K562 (cell line): Measurements from ENCODE around the gene GPRIN3. TPM values are rescaled to one million over a fixed set of nuclear protein-coding genes. Genes with fewer than 3 reads are reported as not detected.
A peak's percentile ranks its signal among the peaks of the same experiment; 100 is the strongest.

Source experiments
- ATAC-seq: fragments of 200-7000 bp; cut with Tn5 transposase; 3 replicates; pipeline ENCODE4 v1.9.1; 2020; ENCODE audit warnings: moderate library complexity
- BruUV-seq: library from RNA; stranded (reverse); fragments of 400-500 nt; replicated peaks from 2 replicates; lab custom pipeline; 2021; lab: Mats Ljungman, UMichigan
- CTCF ChIA-PET: fragments of 300-600 bp; formaldehyde crosslinking; extraction: SDS; loops from one replicate; lab custom pipeline; 2021; ENCODE audit warnings: low intra/inter-chr PET ratio; lab: Yijun Ruan, JAX
- POLR2A ChIA-PET: fragments of 300-600, 350-650 bp; sonication (Branson Sonifier 250); formaldehyde crosslinking; extraction: SDS; loops from one replicate; lab custom pipeline; 2021; ENCODE audit warnings: antibody characterized with exemption, inconsistent platforms; lab: Yijun Ruan, JAX
- DNase-seq, 4 experiments: peaks; one replicate each; pipeline versions ENCODE4 v3.0.0 to v3.0.0-alpha.2; 2011 to 2018; ENCODE audit warnings: low spot score in 3 of 4, mixed read lengths in 3 of 4; ENCODE audit errors: extremely low read depth in 1 of 4
- FAIRE-seq: peaks from 2 replicates; lab custom pipeline; 2011; peaks lifted over from hg19 to GRCh38; lab: Jason Lieb, UNC
- H2AFZ ChIP-seq: 2 replicates; pipeline ENCODE4 v1.6.0; 2011; ENCODE audit warnings: low read depth, low read length, control low read depth, inconsistent platforms
- H3K27ac ChIP-seq: fragments of 200-600 bp; 3 replicates; pipeline ENCODE4 v1.8.0; 2011; ENCODE audit warnings: low read depth, mild to moderate bottlenecking, control low read depth, inconsistent platforms, low read length, moderate library complexity, mixed read lengths; ENCODE audit errors: extremely low read depth
- H3K27me3 ChIP-seq, 2 experiments: fragments of 300-600 bp in 1 of 2; 2 replicates in 1 of 2; 3 replicates in 1 of 2; pipeline versions ENCODE4 v1.6.0 to v1.8.0; 2011; ENCODE audit warnings: inconsistent platforms in 2 of 2, low read length in 2 of 2, mild to moderate bottlenecking in 1 of 2, mixed read lengths in 1 of 2, moderate library complexity in 1 of 2; ENCODE audit not compliant: control insufficient read depth in 2 of 2, insufficient read depth in 2 of 2
- H3K36me3 ChIP-seq: fragments of 300-600 bp; 3 replicates; pipeline ENCODE4 v1.8.0; 2011; ENCODE audit warnings: mild to moderate bottlenecking, low read length, inconsistent platforms; ENCODE audit not compliant: control insufficient read depth, insufficient read depth
- H3K4me1 ChIP-seq, 2 experiments: fragments of 200-600 bp in 1 of 2; replicated peaks in 1 of 2; 2 replicates in 1 of 2; 3 replicates in 1 of 2; pipeline versions ENCODE4 v1.5.1 to v1.8.0; 2011; ENCODE audit warnings: inconsistent platforms in 2 of 2, low read length in 2 of 2, mild to moderate bottlenecking in 1 of 2, mixed read lengths in 1 of 2, moderate library complexity in 1 of 2; ENCODE audit not compliant: control insufficient read depth in 2 of 2, insufficient read depth in 2 of 2
- H3K4me2 ChIP-seq: 2 replicates; pipeline ENCODE4 v1.6.1; 2011; ENCODE audit warnings: low read length, control low read depth, inconsistent platforms, mixed read lengths; ENCODE audit not compliant: insufficient read depth
- H3K4me3 ChIP-seq: fragments of 200-600 bp; sonication (generic), shearing (Covaris generic); 2 replicates; pipeline ENCODE4 v1.5.1; 2016; ENCODE audit warnings: control low read depth, inconsistent platforms
- H3K79me2 ChIP-seq: fragments of 200-600 bp; 3 replicates; pipeline ENCODE4 v1.8.0; 2011; ENCODE audit warnings: low read length, inconsistent platforms; ENCODE audit not compliant: control insufficient read depth, insufficient read depth
- H3K9ac ChIP-seq, 2 experiments: 2 replicates each; pipeline versions ENCODE4 v1.6.0 to v1.6.1; 2011; ENCODE audit warnings: low read depth in 2 of 2, low read length in 2 of 2, control low read depth in 1 of 2, inconsistent platforms in 1 of 2, mild to moderate bottlenecking in 1 of 2, mixed read lengths in 1 of 2; ENCODE audit not compliant: insufficient read depth in 1 of 2
- H3K9me1 ChIP-seq: one replicate; pipeline ENCODE4 v1.6.0; 2011; ENCODE audit warnings: inconsistent platforms, mild to moderate bottlenecking, low read length, moderate library complexity; ENCODE audit not compliant: control insufficient read depth, insufficient read depth
- H3K9me3 ChIP-seq: replicated peaks from 2 replicates; pipeline ENCODE4 v1.5.1; 2011; ENCODE audit warnings: low read depth, low read length, inconsistent platforms; ENCODE audit not compliant: control insufficient read depth, insufficient read depth
- H4K20me1 ChIP-seq: replicated peaks from 2 replicates; pipeline ENCODE4 v1.6.1; 2011; ENCODE audit warnings: low read length, inconsistent platforms, mixed read lengths; ENCODE audit not compliant: control insufficient read depth, insufficient read depth
- BMI1 ChIP-seq: fragments of 150-350 bp; IDR thresholded peaks from 2 replicates; pipeline ENCODE4 v1.6.1; 2014; ENCODE audit warnings: low read length
- CBX5 ChIP-seq: IDR thresholded peaks from 2 replicates; pipeline ENCODE4 v1.6.1; 2014; ENCODE audit warnings: low read depth, borderline replicate concordance
- ID3 ChIP-seq, 2 experiments: fragments of 250-450 bp in 1 of 2; fragments of 450-650 bp in 1 of 2; sonication (Bioruptor Pico) in 1 of 2; IDR thresholded peaks; 2 replicates each; pipeline versions ENCODE4 v1.6.1 to v1.8.0; 2016 to 2021; ENCODE audit warnings: mild to moderate bottlenecking in 2 of 2, moderate library complexity in 2 of 2, missing compliant biosample characterization in 1 of 2, missing genetic modification characterization in 1 of 2
- KLF13 ChIP-seq: fragments of 450-650 bp; IDR thresholded peaks from 2 replicates; pipeline ENCODE4 v1.6.1; 2016; ENCODE audit warnings: missing genetic modification characterization, low read depth, mild to moderate bottlenecking, missing compliant biosample characterization, moderate library complexity, borderline replicate concordance
- NEUROD1 ChIP-seq: fragments of 150-350 bp; IDR thresholded peaks from 2 replicates; pipeline ENCODE4 v1.6.1; 2014; ENCODE audit warnings: borderline replicate concordance, low read length, low read depth; ENCODE audit not compliant: partially characterized antibody
- POLR3A ChIP-seq: IDR thresholded peaks from 2 replicates; pipeline ENCODE4 v1.6.1; 2011; ENCODE audit warnings: borderline replicate concordance, mild to moderate bottlenecking, moderate library complexity; ENCODE audit not compliant: insufficient read length, insufficient read depth; ENCODE audit errors: extremely low read depth
- POLR3G ChIP-seq: IDR thresholded peaks from 2 replicates; pipeline ENCODE4 v1.6.1; 2011; ENCODE audit not compliant: insufficient read length, insufficient replicate concordance; ENCODE audit errors: extremely low read depth
- RAD21 ChIP-seq, 2 experiments: fragments of 250-450 bp in 1 of 2; fragments of 450-650 bp in 1 of 2; sonication (Bioruptor Pico) in 1 of 2; formaldehyde crosslinking in 1 of 2; IDR thresholded peaks in 1 of 2; conservative IDR thresholded peaks in 1 of 2; 2 replicates each; pipeline versions ENCODE4 v1.4.0 to v1.8.0; 2020 to 2022; ENCODE audit warnings: mild to moderate bottlenecking in 2 of 2, moderate library complexity in 1 of 2
- SMARCC2 ChIP-seq: fragments of 450-650 bp; IDR thresholded peaks from 2 replicates; pipeline ENCODE4 v1.6.1; 2017; ENCODE audit warnings: antibody characterized with exemption, moderate library complexity, mild to moderate bottlenecking, low read depth
- STAT6 ChIP-seq: sonication (generic); formaldehyde crosslinking; IDR thresholded peaks from 2 replicates; pipeline ENCODE4 v1.8.1; 2023; ENCODE audit warnings: mild to moderate bottlenecking, missing genetic modification reagents
- ZNF140 ChIP-seq: fragments of 250-450 bp; sonication (Bioruptor Pico); IDR thresholded peaks from 2 replicates; pipeline ENCODE4 v1.8.0; 2021; ENCODE audit warnings: moderate library complexity, mild to moderate bottlenecking, inconsistent platforms
- ZNF398 ChIP-seq: fragments of 250-450 bp; sonication (Bioruptor Pico); IDR thresholded peaks from 2 replicates; pipeline ENCODE4 v1.8.0; 2021; ENCODE audit warnings: moderate library complexity, mild to moderate bottlenecking, inconsistent platforms
- ZNF445 ChIP-seq: fragments of 250-450 bp; sonication (Bioruptor Pico); IDR thresholded peaks from 2 replicates; pipeline ENCODE4 v1.4.0; 2020; ENCODE audit warnings: low read depth, mild to moderate bottlenecking, moderate library complexity
- WGBS: fragments of 100-300 bp; shearing (Covaris generic); methylation state at CpG from one replicate; pipeline ENCODE4 v1.1.6; 2016; ENCODE audit warnings: low coverage, mixed read lengths; ENCODE audit not compliant: insufficient coverage; ENCODE audit errors: missing lambda C conversion rate; 5-methylcytosine and 5-hydroxymethylcytosine counted together
- in situ Hi-C: fragments of 300-500 bp; cut with MboI; formaldehyde crosslinking; loops from 4 replicates; pipeline ENCODE4 v1.15.0; 2018; ENCODE audit warnings: inconsistent platforms, mixed read lengths
- intact Hi-C: fragments of 100-400 bp; cut with micrococcal nuclease; formaldehyde crosslinking; loops from 2 replicates; pipeline ENCODE4 v1.14.2; 2022
- polyA plus RNA-seq, 8 experiments: library from polyadenylated mRNA; depleted of rRNA in 4 of 8; stranded (reverse) in 5 of 8; unstranded in 3 of 8; fragments of >200 nt; fragmentation: Nextera tagmentation in 2 of 8; fragmentation: Illumina TruSeq in 1 of 8; extraction: Ambion mirVana in 2 of 8; extraction: Trizol in 1 of 8; gene quantifications; 2 replicates each; pipeline versions ENCODE4 v1.2.1 to v1.2.3, GENCODE V29; 2011 to 2014; ENCODE audit warnings: inconsistent platforms in 1 of 8, missing spikeins in 1 of 8
- total RNA-seq, 7 experiments: library from RNA; depleted of rRNA in 6 of 7; stranded (reverse); fragments of >200 nt in 6 of 7; fragmentation: Illumina TruSeq in 2 of 7; extraction: Trizol in 2 of 7; gene quantifications; 2 replicates each; pipeline versions ENCODE4 v1.2.1 to v1.2.3, GENCODE V29; 2011 to 2021; ENCODE audit warnings: low replicate concordance in 1 of 7

Gene GPRIN3
- total and polyA plus RNA-seq, 9 of the 15 experiments (the other 6 are each of a cell fraction or from before 2014, with no cell fraction given) = 0.02 TPM; not detected in 8

- WGBS = 0% methylated on average over 3 of the region's 3 CpGs
- no TSS peak for BruUV-seq
Observed at GRCh38 chr4:89353514-89353913, 45.9 kb upstream of the GPRIN3 start.

GRCh38 chr4:89352541-89352940 lies 44.9 kb upstream of the GPRIN3 start:
- Histone ChIP-seq H3K79me2 (no peaks in the 10 kb centered on the region), H3K9me1 (no peaks in the 10 kb centered on the region), H2AFZ (no peak overlapping the region), H3K9me3 (no peaks in the 10 kb centered on the region), H3K27me3 (no peaks in the 10 kb centered on the region), H3K9ac (no peak overlapping the region), H4K20me1 (no peaks in the 10 kb centered on the region), H3K4me1 (no peaks in the 10 kb centered on the region), H3K36me3 (no peaks in the 10 kb centered on the region), H3K4me3 (no peak overlapping the region), H3K4me2 (no peak overlapping the region), H3K27ac (no peak overlapping the region)
- ATAC-seq (no peak), FAIRE-seq (no peak), DNase-seq (no peak)
- BruUV-seq = no TSS peak
- in situ Hi-C loops = no loop called here
- intact Hi-C loops = no loop called here
- ChIA-PET POLR2A (no interaction called here), CTCF (no interaction called here)
- WGBS = 0% methylated on average over 1 of the region's 1 CpG
- TF ChIP-seq SMARCC2 (no peak), ZNF445 (CRISPR knock-in tag) (no peak), NEUROD1 (no peak), ZNF140 (CRISPR knock-in tag) (no peak), ID3 (CRISPR knock-in tag; IDR thresholded peaks at IDR 0.05) (no peak), ID3 (tag; IDR thresholded peaks at IDR 0.05) (no peak), ZNF398 (CRISPR knock-in tag) (no peak), STAT6 (CRISPR knock-in tag) (no peak), BMI1 (no peak)

More at GRCh38 chr4:89353514-89353913, 45.9 kb upstream of the GPRIN3 start:
- DNase-seq (no peak), FAIRE-seq (no peak), ATAC-seq (no peak)
- H3K4me2 ChIP-seq = no peak overlapping the region
- H3K9me1 ChIP-seq = no peaks in the 10 kb centered on the region
- H3K9ac ChIP-seq = no peak overlapping the region
- TF ChIP-seq RAD21 (CRISPR knock-in tag; conservative IDR thresholded peaks at IDR 0.05 in 1 of 2, IDR thresholded peaks at IDR 0.05 in 1 of 2) (peak in 1 of 2 experiments; percentile 15; a peak in 1 of 4 replicates), KLF13 (tag) (no peak), POLR3G (no peak), CBX5 (no peak), POLR3A (no peak)
- ChIA-PET POLR2A (interaction anchor here (0.7 to 1.4 kb wide), 2 partner anchors 28 to 74 kb away, joined by 3 read pairs; no protein-coding TSS in a partner anchor), CTCF (no interaction called here)
- H3K9me3 ChIP-seq = no peaks in the 10 kb centered on the region
- H3K36me3 ChIP-seq = no peaks in the 10 kb centered on the region
- no peak overlapping the region for H2AFZ ChIP-seq
- H3K4me1 ChIP-seq = no peaks in the 10 kb centered on the region
- no peaks in the 10 kb centered on the region for H3K27me3 ChIP-seq
- no peaks in the 10 kb centered on the region for H3K79me2 ChIP-seq
- intact Hi-C loops = no loop called here
- H3K27ac ChIP-seq = no peak overlapping the region
- no peak overlapping the region for H3K4me3 ChIP-seq
- no peaks in the 10 kb centered on the region for H4K20me1 ChIP-seq
- in situ Hi-C loops = no loop called here
